Keratinocyte (primary cell): ENCODE data around the gene TSPAN16. TPM values are rescaled to one million over a fixed set of nuclear protein-coding genes. Genes with fewer than 3 reads are reported as not detected.

ENCODE experiments used
- DNase-seq: peaks from one replicate; pipeline ENCODE4 v3.0.0-alpha.2; 2011; ENCODE audit warnings: low read depth, missing footprints, low spot score
- FAIRE-seq: peaks from 2 replicates; lab custom pipeline; 2011; peaks lifted over from hg19 to GRCh38; lab: Jason Lieb, UNC
- H2AFZ ChIP-seq: 2 replicates; pipeline ENCODE4 v1.6.0; 2012; ENCODE audit warnings: low read length, control low read depth, inconsistent platforms; ENCODE audit not compliant: control insufficient read depth
- H3K27ac ChIP-seq: 2 replicates; pipeline ENCODE4 v1.5.1; 2011; ENCODE audit warnings: low read length; ENCODE audit not compliant: control insufficient read depth, insufficient read depth
- H3K27me3 ChIP-seq: 3 replicates; pipeline ENCODE4 v1.6.0; 2011; ENCODE audit warnings: low read length; ENCODE audit not compliant: control insufficient read depth, insufficient read depth; ENCODE audit errors: extremely low read depth
- H3K36me3 ChIP-seq, 2 experiments: 2 replicates in 1 of 2; 3 replicates in 1 of 2; pipeline ENCODE4 v1.5.1; 2011; ENCODE audit warnings: low read length in 2 of 2, mild to moderate bottlenecking in 1 of 2; ENCODE audit not compliant: control insufficient read depth in 2 of 2, insufficient read depth in 2 of 2; ENCODE audit errors: extremely low read depth in 1 of 2
- H3K4me1 ChIP-seq: 3 replicates; pipeline ENCODE4 v1.5.1; 2011; ENCODE audit warnings: low read length; ENCODE audit not compliant: control insufficient read depth, insufficient read depth; ENCODE audit errors: extremely low read depth
- H3K4me2 ChIP-seq: 3 replicates; pipeline ENCODE4 v1.6.0; 2011; ENCODE audit warnings: low read depth, low read length; ENCODE audit not compliant: control insufficient read depth, insufficient read depth; ENCODE audit errors: extremely low read depth
- H3K4me3 ChIP-seq, 3 experiments: fragments of 200-600 bp in 1 of 3; sonication (generic) in 1 of 3; 2 replicates in 2 of 3; 3 replicates in 1 of 3; pipeline ENCODE4 v1.5.1; 2011 to 2016; ENCODE audit warnings: low read length in 3 of 3, mild to moderate bottlenecking in 3 of 3, control low read depth in 2 of 3, inconsistent platforms in 1 of 3, low read depth in 1 of 3, mixed read lengths in 1 of 3, mixed run types in 1 of 3, moderate library complexity in 1 of 3; ENCODE audit not compliant: control insufficient read depth in 2 of 3, insufficient read depth in 2 of 3; ENCODE audit errors: extremely low read depth in 1 of 3
- H3K79me2 ChIP-seq: 2 replicates; pipeline ENCODE4 v1.6.0; 2012; ENCODE audit warnings: low read length; ENCODE audit not compliant: control insufficient read depth, insufficient read depth
- H3K9ac ChIP-seq: 3 replicates; pipeline ENCODE4 v1.6.0; 2011; ENCODE audit warnings: low read length; ENCODE audit not compliant: control insufficient read depth, insufficient read depth; ENCODE audit errors: extremely low read depth
- H3K9me1 ChIP-seq: 3 replicates; pipeline ENCODE4 v1.6.0; 2011; ENCODE audit warnings: low read length; ENCODE audit not compliant: control insufficient read depth, insufficient read depth; ENCODE audit errors: extremely low read depth
- H3K9me3 ChIP-seq: 2 replicates; pipeline ENCODE4 v1.5.1; 2012; ENCODE audit warnings: low read depth, low read length; ENCODE audit not compliant: control insufficient read depth
- H4K20me1 ChIP-seq: 3 replicates; pipeline ENCODE4 v1.6.0; 2011; ENCODE audit warnings: low read length; ENCODE audit not compliant: control insufficient read depth, insufficient read depth; ENCODE audit errors: extremely low read depth
- EZH2 ChIP-seq: IDR thresholded peaks from one replicate; pipeline ENCODE4 v1.6.1; 2012; ENCODE audit warnings: inconsistent platforms, mild to moderate bottlenecking, low read length, moderate library complexity
- dilution Hi-C: fragments of 300-500 bp; cut with MboI; formaldehyde crosslinking; loops from one replicate; pipeline ENCODE4 v1.7.0; 2020; ENCODE audit warnings: low sequenced_read_pairs; ENCODE audit not compliant: extremely low pct_ligation_motif_present
- polyA plus RNA-seq, 5 experiments: library from polyadenylated mRNA; depleted of rRNA in 3 of 5; stranded (reverse) in 3 of 5; stranded (forward) in 1 of 5; unstranded in 1 of 5; fragments of >200 nt; gene quantifications; 1 replicate in 1 of 5; 2 replicates in 3 of 5; 3 replicates in 1 of 5; pipeline versions ENCODE4 v1.2.1 to v1.2.3, GENCODE V29; 2011 to 2012; ENCODE audit warnings: missing spikeins in 2 of 5, low read depth in 1 of 5, low replicate concordance in 1 of 5
- TF ChIP-seq, protein P1 (sequence below), 3 experiments: IDR thresholded peaks in 1 of 3; conservative IDR thresholded peaks in 1 of 3; optimal IDR thresholded peaks in 1 of 3; 2 replicates in 2 of 3; 3 replicates in 1 of 3; pipeline versions ENCODE3 to v1.5.1; 2011; ENCODE audit warnings: low read length in 3 of 3, mild to moderate bottlenecking in 3 of 3, moderate library complexity in 2 of 3, control low read depth in 1 of 3, inconsistent platforms in 1 of 3; ENCODE audit not compliant: insufficient read depth in 2 of 3; ENCODE audit errors: extremely low read depth in 1 of 3

The TSPAN16 gene
- polyA plus RNA-seq, 1 donor (not counting 4 experiments of a cell fraction or from before 2014, with no cell fraction given) = not detected

DNA sequence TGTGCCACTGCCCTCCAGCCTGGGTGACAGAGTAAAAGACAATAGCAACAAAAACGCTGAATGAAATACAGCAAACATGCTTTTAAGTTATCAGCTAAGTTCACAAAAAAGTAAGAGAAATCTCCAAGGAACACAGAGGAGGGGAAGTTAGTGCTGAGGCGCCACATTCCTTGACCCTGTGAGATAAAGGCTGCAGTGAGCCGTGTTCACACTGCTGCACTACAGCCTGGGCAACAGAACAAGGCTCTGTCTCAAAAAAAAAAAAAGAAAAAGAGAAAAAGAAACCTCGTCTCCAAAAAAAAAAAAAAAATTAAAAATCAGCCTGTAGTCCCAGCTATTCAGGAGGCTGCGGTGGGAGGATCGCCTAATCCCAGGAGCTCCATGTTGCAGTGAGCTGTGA is 17.3 kb upstream of the TSPAN16 start:
- TF ChIP-seq EZH2 = no peak
- TF ChIP-seq, protein P1, sequence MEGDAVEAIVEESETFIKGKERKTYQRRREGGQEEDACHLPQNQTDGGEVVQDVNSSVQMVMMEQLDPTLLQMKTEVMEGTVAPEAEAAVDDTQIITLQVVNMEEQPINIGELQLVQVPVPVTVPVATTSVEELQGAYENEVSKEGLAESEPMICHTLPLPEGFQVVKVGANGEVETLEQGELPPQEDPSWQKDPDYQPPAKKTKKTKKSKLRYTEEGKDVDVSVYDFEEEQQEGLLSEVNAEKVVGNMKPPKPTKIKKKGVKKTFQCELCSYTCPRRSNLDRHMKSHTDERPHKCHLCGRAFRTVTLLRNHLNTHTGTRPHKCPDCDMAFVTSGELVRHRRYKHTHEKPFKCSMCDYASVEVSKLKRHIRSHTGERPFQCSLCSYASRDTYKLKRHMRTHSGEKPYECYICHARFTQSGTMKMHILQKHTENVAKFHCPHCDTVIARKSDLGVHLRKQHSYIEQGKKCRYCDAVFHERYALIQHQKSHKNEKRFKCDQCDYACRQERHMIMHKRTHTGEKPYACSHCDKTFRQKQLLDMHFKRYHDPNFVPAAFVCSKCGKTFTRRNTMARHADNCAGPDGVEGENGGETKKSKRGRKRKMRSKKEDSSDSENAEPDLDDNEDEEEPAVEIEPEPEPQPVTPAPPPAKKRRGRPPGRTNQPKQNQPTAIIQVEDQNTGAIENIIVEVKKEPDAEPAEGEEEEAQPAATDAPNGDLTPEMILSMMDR (optimal IDR thresholded peaks at IDR 0.05 in 1 of 3, IDR thresholded peaks at IDR 0.05 in 1 of 3, conservative IDR thresholded peaks at IDR 0.05 in 1 of 3; ENCODE audit: extremely low read depth in 1 of 3, insufficient read depth in 2 of 3, low read length in 3 of 3) = no peak
- FAIRE-seq = no peak
- no peak overlapping the region for H3K27ac ChIP-seq
- no peaks in the 10 kb centered on the region for H3K9me1 ChIP-seq
- no peak for DNase-seq
- dilution Hi-C loops = no loop called here
- H3K4me2 ChIP-seq = no peak overlapping the region
- H4K20me1 ChIP-seq = no peaks in the 10 kb centered on the region
- H3K79me2 ChIP-seq = no peaks in the 10 kb centered on the region
- peaks cover 11% of the 10 kb centered on the region for H3K4me1 ChIP-seq
- H3K9me3 ChIP-seq = no peaks in the 10 kb centered on the region
- H2AFZ ChIP-seq = no peak overlapping the region
- H3K9ac ChIP-seq = no peak overlapping the region
- no peak overlapping the region for H3K4me3 ChIP-seq
- no peaks in the 10 kb centered on the region for H3K36me3 ChIP-seq
- peaks cover 4% of the 10 kb centered on the region for H3K27me3 ChIP-seq

GRCh38 chr19:11279505-11280236 is 16.3 kb upstream of the TSPAN16 start:
- Histone ChIP-seq H3K4me1 (peaks cover 11% of the 10 kb centered on the region), H3K27me3 (peaks cover 4% of the 10 kb centered on the region), H3K36me3 (no peaks in the 10 kb centered on the region), H3K9me3 (no peaks in the 10 kb centered on the region), H3K9me1 (no peaks in the 10 kb centered on the region), H3K79me2 (no peaks in the 10 kb centered on the region), H3K27ac (no peak overlapping the region), H3K4me3 (no peak overlapping the region), H4K20me1 (no peaks in the 10 kb centered on the region), H2AFZ (no peak overlapping the region), H3K9ac (no peak overlapping the region), H3K4me2 (no peak overlapping the region)
- TF ChIP-seq EZH2 = no peak
- TF ChIP-seq, protein P1 (optimal IDR thresholded peaks at IDR 0.05 in 1 of 3, IDR thresholded peaks at IDR 0.05 in 1 of 3, conservative IDR thresholded peaks at IDR 0.05 in 1 of 3; ENCODE audit: extremely low read depth in 1 of 3, insufficient read depth in 2 of 3, low read length in 3 of 3) = no peak
- no peak for DNase-seq
- dilution Hi-C loops = no loop called here
- FAIRE-seq = no peak
